Breast epithelium (tissue), 4 donors: ENCODE measurements around the gene ELMO1. TPM values are rescaled to one million over a fixed set of nuclear protein-coding genes. Genes with fewer than 3 reads are reported as not detected.

Experiments
- DNase-seq, 2 donors: peaks; one replicate each; pipeline ENCODE4 v3.0.0-alpha.2; 2019; ENCODE audit warnings: low spot score in 2 of 2
- H3K27ac ChIP-seq, 2 donors: fragments of 200-600 bp; sonication (generic) in 1 of 2; one replicate each; pipeline ENCODE4 v1.5.1; 2016 to 2019; ENCODE audit warnings: mild to moderate bottlenecking in 1 of 2
- H3K27me3 ChIP-seq, 2 donors: fragments of 200-600 bp; sonication (generic) in 1 of 2; one replicate each; pipeline versions ENCODE4 v1.5.1 to v1.6.0; 2017 to 2019; ENCODE audit warnings: control low read depth in 1 of 2, mild to moderate bottlenecking in 1 of 2
- H3K36me3 ChIP-seq: fragments of 200-600 bp; one replicate; pipeline ENCODE4 v1.5.1; 2019
- H3K4me1 ChIP-seq, 2 donors: fragments of 200-600 bp; sonication (generic); one replicate each; pipeline ENCODE4 v1.5.1; 2016 to 2019; ENCODE audit warnings: control low read depth in 1 of 2
- H3K4me3 ChIP-seq, 3 donors: fragments of 200-600 bp; sonication (generic); 1 replicate in 2 of 3; 2 replicates in 1 of 3; pipeline ENCODE4 v1.5.1; 2016 to 2019; ENCODE audit warnings: mild to moderate bottlenecking in 3 of 3, moderate library complexity in 2 of 3
- H3K9me3 ChIP-seq, 2 donors: fragments of 200-600 bp; sonication (generic) in 1 of 2; one replicate each; pipeline ENCODE4 v1.5.1; 2016 to 2019; ENCODE audit warnings: control low read depth in 1 of 2
- CTCF ChIP-seq, 3 donors: fragments of 450-650 bp; IDR thresholded peaks; one replicate each; pipeline ENCODE4 v1.5.1; 2016 to 2017; ENCODE audit warnings: antibody characterized with exemption in 3 of 3, mild to moderate bottlenecking in 3 of 3, moderate library complexity in 3 of 3
- POLR2A ChIP-seq: fragments of 450-650 bp; IDR thresholded peaks from one replicate; pipeline ENCODE4 v1.6.1; 2016; ENCODE audit warnings: antibody characterized with exemption, mild to moderate bottlenecking, moderate library complexity
- POLR2AphosphoS5 ChIP-seq, 3 donors: sonication (generic); formaldehyde crosslinking; IDR thresholded peaks; one replicate each; pipeline ENCODE4 v1.6.1; 2017; ENCODE audit warnings: antibody characterized with exemption in 3 of 3
- intact Hi-C: fragments of 100-400 bp; cut with DNase I; formaldehyde crosslinking; loops from one replicate; pipeline ENCODE4 v1.15.1; 2023; ENCODE audit warnings: low total_unique reads
- total RNA-seq, 3 donors: library from RNA; depleted of rRNA; stranded (reverse); fragments of >200 nt; gene quantifications; one replicate each; pipeline ENCODE4 v1.1.0, GENCODE V29; 2016

The ELMO1 gene
- total RNA-seq, 3 donors from 2014 or later: 49.5 to 110 (median 66.9) TPM

DNA sequence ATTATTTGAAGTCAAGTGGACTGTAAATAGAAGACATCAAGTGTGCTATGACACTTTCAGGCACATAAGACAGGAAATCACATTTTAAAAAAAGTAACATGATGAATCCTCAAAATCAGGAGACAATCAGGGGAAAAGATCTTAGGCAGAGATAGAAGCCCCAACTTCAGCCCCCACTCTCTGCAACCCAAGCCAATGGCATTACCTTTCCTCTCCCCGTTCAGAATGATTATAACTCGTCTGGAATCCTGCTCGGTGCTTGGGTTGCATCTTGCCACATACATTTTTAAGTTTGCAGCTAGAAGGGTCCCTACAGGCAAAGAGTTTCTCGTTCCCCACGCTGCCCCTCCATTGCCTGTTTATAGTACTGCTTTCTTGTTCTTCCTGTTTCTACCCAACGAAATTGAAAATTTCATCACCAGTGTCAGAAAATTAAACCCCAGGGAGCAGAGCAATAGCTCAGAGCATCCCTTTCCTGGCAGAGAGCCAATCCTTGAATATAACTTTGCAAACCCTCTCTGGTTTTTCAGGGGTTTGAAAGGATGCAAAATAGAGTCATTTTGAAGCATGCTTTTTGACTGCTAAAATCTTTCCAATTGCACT lies 463.9 kb downstream of the ELMO1 start:
- H3K4me1 ChIP-seq: no peaks in the 10 kb centered on the region
- intact Hi-C loops: loop anchor here (10.0 kb wide), 1 partner anchor 1480 kb away; no protein-coding TSS in a partner anchor

DNA sequence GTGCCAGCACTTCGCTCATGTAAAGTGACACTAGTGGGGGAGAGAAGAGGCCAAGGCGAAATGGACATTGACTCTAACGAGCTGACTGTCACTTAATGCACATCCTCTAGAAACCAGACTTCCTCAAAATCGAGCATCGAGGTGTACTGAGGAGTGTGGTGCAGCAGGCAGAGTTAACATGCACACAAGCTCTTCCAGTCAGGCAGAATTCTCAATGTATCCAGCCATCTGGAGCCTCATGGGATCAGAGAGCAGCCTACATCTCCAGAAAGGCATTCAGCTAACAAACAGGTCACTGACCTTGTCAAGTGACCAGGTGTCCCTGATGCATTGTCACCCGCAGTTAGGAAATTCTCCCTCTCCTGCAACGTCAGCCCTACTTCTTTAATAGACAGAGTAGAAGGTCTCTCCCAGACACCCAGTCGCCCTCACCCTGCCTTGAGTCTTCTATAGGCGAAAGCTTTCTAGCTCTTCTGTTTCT lies 464.6 kb downstream of the ELMO1 start:
- Histone ChIP-seq H3K4me1 (no peaks in the 10 kb centered on the region), H3K4me3 (no peak overlapping the region), H3K9me3 (no peaks in the 10 kb centered on the region), H3K36me3 (no peaks in the 10 kb centered on the region), H3K27me3 (no peaks in the 10 kb centered on the region), H3K27ac (no peak overlapping the region)
- intact Hi-C loops: loop anchor here (10.0 kb wide), 1 partner anchor 1481 kb away; no protein-coding TSS in a partner anchor
- no peak for DNase-seq
- TF ChIP-seq POLR2AphosphoS5 (IDR thresholded peaks at IDR 0.05) (no peak), POLR2A (no peak), CTCF (IDR thresholded peaks at IDR 0.05) (no peak)

More for the DNA sequence above, 463.9 kb downstream of the ELMO1 start:
- Histone ChIP-seq H3K4me3 (no peak overlapping the region), H3K36me3 (no peaks in the 10 kb centered on the region), H3K27me3 (no peaks in the 10 kb centered on the region), H3K9me3 (no peaks in the 10 kb centered on the region), H3K27ac (no peak overlapping the region)
- TF ChIP-seq POLR2AphosphoS5 (IDR thresholded peaks at IDR 0.05) (no peak), POLR2A (no peak), CTCF (IDR thresholded peaks at IDR 0.05) (no peak)
- no peak for DNase-seq

- Histone ChIP-seq H3K9me3 (no peaks in the 10 kb centered on the region), H3K4me3 (no peak overlapping the region), H3K4me1 (no peaks in the 10 kb centered on the region), H3K36me3 (no peaks in the 10 kb centered on the region), H3K27ac (no peak overlapping the region), H3K27me3 (no peaks in the 10 kb centered on the region)
- TF ChIP-seq POLR2A (no peak), POLR2AphosphoS5 (IDR thresholded peaks at IDR 0.05) (no peak), CTCF (IDR thresholded peaks at IDR 0.05) (no peak)
- no peak for DNase-seq
- intact Hi-C loops: loop anchor here (10.0 kb wide), 1 partner anchor 1482 kb away; no protein-coding TSS in a partner anchor
Measured at GRCh38 chr7:36982766-36983165, 465.9 kb downstream of the ELMO1 start.

GRCh38 chr7:36979810-36980248 lies 468.8 kb downstream of the ELMO1 start:
- DNase-seq: no peak
- TF ChIP-seq CTCF (IDR thresholded peaks at IDR 0.05) (no peak), POLR2A (no peak), POLR2AphosphoS5 (IDR thresholded peaks at IDR 0.05) (no peak)
- H3K36me3 ChIP-seq: no peaks in the 10 kb centered on the region

DNA sequence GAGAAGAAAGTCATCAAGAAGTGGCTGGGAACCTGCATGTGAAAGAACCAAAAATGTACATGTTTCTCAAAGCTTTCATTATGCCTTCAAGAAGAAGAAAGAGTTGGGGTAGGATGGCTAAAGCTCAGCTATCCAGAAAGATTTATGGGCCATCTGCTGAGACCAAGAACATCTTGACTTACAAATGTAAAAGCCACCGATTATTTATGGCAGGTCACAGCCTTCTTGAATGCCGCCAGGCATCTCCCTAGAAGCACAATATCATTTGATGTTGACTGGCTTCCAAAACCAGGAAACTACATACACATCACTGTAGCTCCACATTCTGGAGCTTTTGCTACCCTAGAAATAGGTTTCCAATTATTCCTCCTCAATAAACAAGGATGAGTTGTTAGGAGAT lies 470.2 kb downstream of the ELMO1 start:
- Histone ChIP-seq H3K9me3 (no peaks in the 10 kb centered on the region), H3K36me3 (no peaks in the 10 kb centered on the region), H3K27ac (no peak overlapping the region), H3K27me3 (no peaks in the 10 kb centered on the region), H3K4me3 (no peak overlapping the region), H3K4me1 (no peaks in the 10 kb centered on the region)
- intact Hi-C loops: loop anchor here (10.0 kb wide), 1 partner anchor 196 kb away; no protein-coding TSS in a partner anchor
- TF ChIP-seq POLR2AphosphoS5 (IDR thresholded peaks at IDR 0.05) (no peak), POLR2A (no peak), CTCF (IDR thresholded peaks at IDR 0.05) (no peak)
- DNase-seq: no peak

More at GRCh38 chr7:36979810-36980248, 468.8 kb downstream of the ELMO1 start:
- no peak overlapping the region for H3K27ac ChIP-seq
- H3K4me3 ChIP-seq: no peak overlapping the region
- intact Hi-C loops: loop anchor here (10.0 kb wide), 2 partner anchors 195 to 1485 kb away; no protein-coding TSS in a partner anchor
- no peaks in the 10 kb centered on the region for H3K4me1 ChIP-seq
- no peaks in the 10 kb centered on the region for H3K27me3 ChIP-seq
- H3K9me3 ChIP-seq: no peaks in the 10 kb centered on the region
